ELF-1 (cell line): Measurements from ENCODE around the gene ADAM12.
"Not testable (repeated sequence)": the region's sequence is repeated elsewhere in the genome, so short reads cannot be mapped to it uniquely, and the experiment has no call there.

Source experiments
- DNase-seq: peaks from one replicate; pipeline ENCODE4 v3.0.0-alpha.2; 2016; ENCODE audit warnings: low read depth, low spot score

ADAM12 gene

GRCh38 chr10:126375299-126375698 lies 13.0 kb downstream of the ADAM12 start:
- DNase-seq = no peak

- no peak for DNase-seq
Observed at GRCh38 chr10:126374435-126374834, 13.8 kb downstream of the ADAM12 start.

- DNase-seq = no peak
Observed at GRCh38 chr10:126373972-126374371, 14.3 kb downstream of the ADAM12 start.

- no peak for DNase-seq
Observed at GRCh38 chr10:126373147-126373546, 15.1 kb downstream of the ADAM12 start.

- no peak for DNase-seq
Observed at GRCh38 chr10:126372396-126372795, 15.9 kb downstream of the ADAM12 start.

- no peak for DNase-seq
Observed at GRCh38 chr10:126369125-126369710, 19.1 kb downstream of the ADAM12 start.

- no peak for DNase-seq
Observed at GRCh38 chr10:126357169-126357568, 31.1 kb downstream of the ADAM12 start.

- no peak for DNase-seq
Observed at GRCh38 chr10:126353666-126354065, 34.6 kb downstream of the ADAM12 start.

GRCh38 chr10:126352453-126352852 lies 35.8 kb downstream of the ADAM12 start:
- no peak for DNase-seq

- no peak for DNase-seq
Observed at GRCh38 chr10:126351021-126351420, 37.3 kb downstream of the ADAM12 start.

GRCh38 chr10:126350216-126350992 lies 37.9 kb downstream of the ADAM12 start:
- no peak for DNase-seq

GRCh38 chr10:126349676-126350075 lies 38.6 kb downstream of the ADAM12 start:
- no peak for DNase-seq

GRCh38 chr10:126349101-126349500 lies 39.2 kb downstream of the ADAM12 start:
- no peak for DNase-seq

- not testable (repeated sequence) for DNase-seq
Observed at GRCh38 chr10:126343496-126343895, 44.8 kb downstream of the ADAM12 start.

GRCh38 chr10:126342680-126343079 lies 45.6 kb downstream of the ADAM12 start:
- no peak for DNase-seq

- DNase-seq = no peak
Observed at GRCh38 chr10:126341491-126341890, 46.8 kb downstream of the ADAM12 start.

- DNase-seq = no peak
Observed at GRCh38 chr10:126337251-126337810, 50.9 kb downstream of the ADAM12 start.

- no peak for DNase-seq
Observed at GRCh38 chr10:126336801-126337200, 51.5 kb downstream of the ADAM12 start.

- no peak for DNase-seq
Observed at GRCh38 chr10:126334272-126334671, 54.0 kb downstream of the ADAM12 start.

- DNase-seq = no peak
Observed at GRCh38 chr10:126332576-126332975, 55.7 kb downstream of the ADAM12 start.

GRCh38 chr10:126331101-126331500 lies 57.2 kb downstream of the ADAM12 start:
- DNase-seq = no peak

GRCh38 chr10:126324826-126325225 lies 63.5 kb downstream of the ADAM12 start:
- DNase-seq = no peak

GRCh38 chr10:126321440-126321839 lies 66.8 kb downstream of the ADAM12 start:
- DNase-seq = peak; percentile 49
